Measurements from ENCODE around the gene STX11.

GRCh38 chr6:144179828-144180227, 29.5 kb downstream of the STX11 start:
- TF ChIP-seq CTCF (IDR thresholded peaks at IDR 0.05; ENCODE audit: low read depth, low read length, poor library complexity, severe bottlenecking) (no peak), EZH2phosphoT487 (IDR thresholded peaks at IDR 0.05; ENCODE audit: borderline replicate concordance, low read length) (no peak)
